ENCODE results near the gene KCNH5.

Gene KCNH5

GRCh38 chr14:62739647-62740046, 305.6 kb downstream of the KCNH5 start:
- Histone ChIP-seq H3K4me3 (ENCODE audit: low read depth, low read length, poor library complexity, severe bottlenecking) (no peak overlapping the region), H3K79me2 (ENCODE audit: insufficient read depth, low read length) (no peaks in the 10 kb centered on the region), H3F3A (ENCODE audit: insufficient read depth, low read length) (no peaks in the 10 kb centered on the region), H4K20me1 (ENCODE audit: insufficient read depth, low read length) (no peaks in the 10 kb centered on the region), H3K9me3 (ENCODE audit: low read length) (no peaks in the 10 kb centered on the region), H3K36me3 (ENCODE audit: insufficient read depth, low read length) (no peaks in the 10 kb centered on the region), H3K9ac (ENCODE audit: low read length) (no peak overlapping the region), H3K27ac (ENCODE audit: low read depth, low read length, poor library complexity, severe bottlenecking) (no peak overlapping the region), H3K4me2 (ENCODE audit: low read length) (no peak overlapping the region), H2AFZ (ENCODE audit: low read length) (no peak overlapping the region), H3K9me2 (ENCODE audit: low read depth, low read length) (no peaks in the 10 kb centered on the region), H3K4me1 (ENCODE audit: insufficient read depth, low read length, severe bottlenecking) (no peaks in the 10 kb centered on the region), H3K27me3 (ENCODE audit: insufficient read depth, low read length) (no peaks in the 10 kb centered on the region)
- TF ChIP-seq CTCF (IDR thresholded peaks at IDR 0.05; ENCODE audit: low read length) (no peak), EZH2 (IDR thresholded peaks at IDR 0.05; ENCODE audit: borderline replicate concordance, low read length) (no peak)

- no peaks in the 10 kb centered on the region for H3K79me2 ChIP-seq (ENCODE audit: insufficient read depth, low read length)
- no peaks in the 10 kb centered on the region for H3F3A ChIP-seq (ENCODE audit: insufficient read depth, low read length)
- no peaks in the 10 kb centered on the region for H3K27me3 ChIP-seq (ENCODE audit: insufficient read depth, low read length)
- no peaks in the 10 kb centered on the region for H3K9me3 ChIP-seq (ENCODE audit: low read length)
- no peaks in the 10 kb centered on the region for H3K4me1 ChIP-seq (ENCODE audit: insufficient read depth, low read length, severe bottlenecking)
- no peak overlapping the region for H2AFZ ChIP-seq (ENCODE audit: low read length)
- no peaks in the 10 kb centered on the region for H4K20me1 ChIP-seq (ENCODE audit: insufficient read depth, low read length)
- no peak overlapping the region for H3K4me2 ChIP-seq (ENCODE audit: low read length)
- TF ChIP-seq EZH2 (IDR thresholded peaks at IDR 0.05; ENCODE audit: borderline replicate concordance, low read length) (no peak), CTCF (IDR thresholded peaks at IDR 0.05; ENCODE audit: low read length) (no peak)
- H3K9ac ChIP-seq (ENCODE audit: low read length): no peak overlapping the region
- no peaks in the 10 kb centered on the region for H3K9me2 ChIP-seq (ENCODE audit: low read depth, low read length)
- H3K36me3 ChIP-seq (ENCODE audit: insufficient read depth, low read length): no peaks in the 10 kb centered on the region
- no peak overlapping the region for H3K27ac ChIP-seq (ENCODE audit: low read depth, low read length, poor library complexity, severe bottlenecking)
- no peak overlapping the region for H3K4me3 ChIP-seq (ENCODE audit: low read depth, low read length, poor library complexity, severe bottlenecking)
Observed at GRCh38 chr14:62736048-62737043, 308.9 kb downstream of the KCNH5 start.

DNA sequence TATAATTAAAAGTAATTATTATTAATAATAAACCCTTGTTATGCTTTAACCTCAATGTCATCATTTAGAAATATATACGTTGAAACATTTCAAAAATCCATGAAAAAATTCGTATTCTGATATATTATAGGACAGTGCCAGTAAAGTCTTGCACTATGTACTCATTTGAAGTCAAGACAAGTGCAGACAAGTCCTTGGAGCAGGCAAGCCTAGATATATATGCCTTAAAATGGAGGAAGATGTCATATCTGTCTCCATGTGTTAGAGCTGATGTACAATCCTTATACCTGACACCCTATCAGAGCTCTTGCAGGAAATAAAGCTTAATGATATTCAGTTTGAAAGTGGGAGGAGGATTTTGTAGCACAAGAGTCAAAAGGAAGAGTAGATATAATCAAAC, 310.4 kb downstream of the KCNH5 start:
- Histone ChIP-seq H4K20me1 (ENCODE audit: insufficient read depth, low read length) (no peaks in the 10 kb centered on the region), H3K36me3 (ENCODE audit: insufficient read depth, low read length) (no peaks in the 10 kb centered on the region), H3K27me3 (ENCODE audit: insufficient read depth, low read length) (no peaks in the 10 kb centered on the region), H3K4me1 (ENCODE audit: insufficient read depth, low read length, severe bottlenecking) (no peaks in the 10 kb centered on the region), H3K9me3 (ENCODE audit: low read length) (no peaks in the 10 kb centered on the region), H3K79me2 (ENCODE audit: insufficient read depth, low read length) (no peaks in the 10 kb centered on the region), H2AFZ (ENCODE audit: low read length) (no peak overlapping the region), H3K9me2 (ENCODE audit: low read depth, low read length) (no peaks in the 10 kb centered on the region), H3K4me2 (ENCODE audit: low read length) (no peak overlapping the region), H3K27ac (ENCODE audit: low read depth, low read length, poor library complexity, severe bottlenecking) (no peak overlapping the region), H3F3A (ENCODE audit: insufficient read depth, low read length) (no peaks in the 10 kb centered on the region), H3K4me3 (ENCODE audit: low read depth, low read length, poor library complexity, severe bottlenecking) (no peak overlapping the region), H3K9ac (ENCODE audit: low read length) (no peak overlapping the region)
- TF ChIP-seq CTCF (IDR thresholded peaks at IDR 0.05; ENCODE audit: low read length) (no peak), EZH2 (IDR thresholded peaks at IDR 0.05; ENCODE audit: borderline replicate concordance, low read length) (no peak)
